Fibroblast of pulmonary artery (primary cell): ENCODE measurements around the gene PNKD.

Experiments
- DNase-seq: peaks from one replicate; pipeline ENCODE4 v3.0.0-alpha.2; 2010; ENCODE audit warnings: low read depth
- H3K4me3 ChIP-seq: replicated peaks from 2 replicates; pipeline ENCODE4 v1.5.1; 2011; ENCODE audit warnings: low read depth, mild to moderate bottlenecking, control low read depth, low read length, moderate library complexity
- TF ChIP-seq, protein P1 (sequence below): IDR thresholded peaks from 2 replicates; pipeline ENCODE4 v1.5.1; 2011; ENCODE audit warnings: mild to moderate bottlenecking, control low read depth, low read length, inconsistent platforms; ENCODE audit errors: missing control alignments

The PNKD gene

DNA sequence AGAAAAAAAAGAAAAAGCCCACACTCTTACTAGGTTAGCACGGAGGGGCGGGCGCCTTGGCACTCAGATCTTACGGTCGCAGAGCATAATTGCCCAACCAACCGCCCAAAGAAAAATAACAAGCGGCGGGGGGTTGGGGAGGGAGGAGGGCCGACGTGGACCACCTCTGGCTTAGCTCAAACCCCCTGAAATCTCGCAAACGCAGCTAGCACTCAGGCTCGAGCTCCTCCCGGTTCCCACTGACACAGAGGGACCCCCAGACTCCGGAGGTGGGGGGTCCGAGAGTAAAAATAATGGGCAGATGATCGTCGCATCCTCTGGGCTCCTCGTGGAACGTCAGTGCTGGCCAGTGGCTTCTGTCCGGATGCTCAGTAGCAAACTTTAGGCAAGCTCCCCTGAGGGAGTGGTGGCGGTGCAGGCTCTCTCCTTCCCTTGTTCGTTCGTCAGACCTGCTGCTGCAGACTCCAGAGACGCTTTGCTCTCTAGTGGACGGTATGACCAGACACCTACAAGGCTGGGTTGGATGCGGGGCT is 98.4 kb downstream of the PNKD start:
- no peak overlapping the region for H3K4me3 ChIP-seq
- TF ChIP-seq, protein P1, sequence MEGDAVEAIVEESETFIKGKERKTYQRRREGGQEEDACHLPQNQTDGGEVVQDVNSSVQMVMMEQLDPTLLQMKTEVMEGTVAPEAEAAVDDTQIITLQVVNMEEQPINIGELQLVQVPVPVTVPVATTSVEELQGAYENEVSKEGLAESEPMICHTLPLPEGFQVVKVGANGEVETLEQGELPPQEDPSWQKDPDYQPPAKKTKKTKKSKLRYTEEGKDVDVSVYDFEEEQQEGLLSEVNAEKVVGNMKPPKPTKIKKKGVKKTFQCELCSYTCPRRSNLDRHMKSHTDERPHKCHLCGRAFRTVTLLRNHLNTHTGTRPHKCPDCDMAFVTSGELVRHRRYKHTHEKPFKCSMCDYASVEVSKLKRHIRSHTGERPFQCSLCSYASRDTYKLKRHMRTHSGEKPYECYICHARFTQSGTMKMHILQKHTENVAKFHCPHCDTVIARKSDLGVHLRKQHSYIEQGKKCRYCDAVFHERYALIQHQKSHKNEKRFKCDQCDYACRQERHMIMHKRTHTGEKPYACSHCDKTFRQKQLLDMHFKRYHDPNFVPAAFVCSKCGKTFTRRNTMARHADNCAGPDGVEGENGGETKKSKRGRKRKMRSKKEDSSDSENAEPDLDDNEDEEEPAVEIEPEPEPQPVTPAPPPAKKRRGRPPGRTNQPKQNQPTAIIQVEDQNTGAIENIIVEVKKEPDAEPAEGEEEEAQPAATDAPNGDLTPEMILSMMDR: no peak
- no peak for DNase-seq

GRCh38 chr2:218369330-218369729 is 99.0 kb downstream of the PNKD start:
- TF ChIP-seq, protein P1: no peak
- H3K4me3 ChIP-seq: no peak overlapping the region
- DNase-seq: no peak

GRCh38 chr2:218370410-218371063 is 100.2 kb downstream of the PNKD start:
- DNase-seq: peak; percentile 67
- no peak overlapping the region for H3K4me3 ChIP-seq
- TF ChIP-seq, protein P1: no peak

DNA sequence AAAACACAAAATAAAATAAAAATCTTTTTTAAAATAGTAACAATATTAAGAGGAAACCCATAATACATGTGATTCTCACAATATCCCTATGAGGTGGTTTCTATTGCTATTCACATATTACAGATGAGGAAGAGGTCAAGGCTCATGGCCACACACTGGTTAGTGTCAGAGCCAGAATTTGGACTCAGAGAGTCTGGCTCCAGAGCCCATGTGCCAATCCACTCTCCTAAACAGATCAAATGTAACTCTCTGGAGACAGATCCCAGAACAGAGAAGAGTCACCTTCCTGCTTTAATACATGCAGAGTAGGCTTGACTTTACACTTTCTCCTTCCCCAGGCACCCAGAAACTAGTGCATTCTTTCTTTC is 101.6 kb downstream of the PNKD start:
- no peak for DNase-seq
- no peak overlapping the region for H3K4me3 ChIP-seq
- TF ChIP-seq, protein P1: no peak

DNA sequence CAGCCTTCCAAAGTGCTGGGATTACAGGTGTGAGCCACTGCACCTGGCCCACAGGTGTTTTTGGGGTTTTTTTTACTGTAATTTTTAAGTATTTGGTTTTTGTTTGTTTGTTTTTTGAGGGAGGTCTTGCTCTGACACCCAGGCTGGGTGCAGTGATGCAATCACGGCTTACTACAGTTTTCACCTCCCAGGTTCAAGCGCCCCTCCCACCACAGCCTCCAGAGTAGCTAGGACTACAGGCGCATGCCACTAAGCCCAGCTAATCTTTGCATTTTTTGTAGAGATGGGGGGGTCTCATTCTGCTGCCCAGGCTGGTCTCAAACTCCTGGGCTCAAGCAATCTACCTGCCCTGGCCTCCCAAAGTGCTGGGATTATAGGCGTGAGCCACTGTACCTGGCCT is 104.5 kb downstream of the PNKD start:
- H3K4me3 ChIP-seq: no peak overlapping the region
- DNase-seq: no peak
- TF ChIP-seq, protein P1: no peak

- DNase-seq: peak; percentile 90
- H3K4me3 ChIP-seq: no peak overlapping the region
- TF ChIP-seq, protein P1: no peak
These were observed 104.9 kb downstream of the PNKD start for GRCh38 chr2:218375212-218375611.

DNA sequence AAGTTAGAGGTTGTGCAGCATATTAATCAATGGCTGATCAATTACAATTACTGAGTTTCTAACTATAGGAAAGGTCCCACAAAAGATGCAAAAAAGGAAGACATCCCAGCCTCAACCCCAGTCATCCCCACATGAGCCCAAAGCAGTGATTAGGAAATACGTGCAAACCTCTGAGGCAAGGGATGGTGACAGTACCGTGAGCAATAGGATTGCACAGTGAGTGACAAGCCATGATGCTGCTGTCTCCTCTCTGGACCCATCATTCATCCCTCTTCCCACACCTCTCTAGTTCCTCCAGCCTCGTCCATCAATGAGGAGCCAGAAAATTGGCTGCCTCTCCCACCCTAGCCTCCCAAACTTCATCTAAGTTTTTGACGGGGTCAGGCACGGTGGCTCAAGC is 107.7 kb downstream of the PNKD start:
- H3K4me3 ChIP-seq: no peak overlapping the region
- TF ChIP-seq, protein P1: no peak
- no peak for DNase-seq
